ENCODE data around the gene ARHGEF4.

Gene ARHGEF4

DNA sequence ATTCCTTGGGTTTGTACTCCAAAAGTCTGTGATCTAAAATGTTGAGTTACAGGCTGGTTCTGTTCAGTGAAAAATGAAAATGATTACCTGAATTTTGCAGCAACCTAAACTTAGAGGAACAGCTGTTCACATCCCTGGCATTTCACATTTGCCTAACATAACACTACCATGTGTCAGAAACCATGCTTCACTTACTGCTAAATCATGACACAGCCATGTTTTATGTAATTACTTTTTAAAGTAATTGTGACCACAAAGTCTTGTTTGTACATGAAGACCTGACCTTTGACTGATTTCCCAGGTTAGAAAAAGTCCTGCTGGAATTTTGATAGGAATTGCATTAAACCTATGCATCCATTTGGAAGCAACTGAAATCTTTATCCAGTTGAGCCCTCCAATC, 177.4 kb downstream of the ARHGEF4 start:
- no peak for DNase-seq (ENCODE audit: low spot score)

DNA sequence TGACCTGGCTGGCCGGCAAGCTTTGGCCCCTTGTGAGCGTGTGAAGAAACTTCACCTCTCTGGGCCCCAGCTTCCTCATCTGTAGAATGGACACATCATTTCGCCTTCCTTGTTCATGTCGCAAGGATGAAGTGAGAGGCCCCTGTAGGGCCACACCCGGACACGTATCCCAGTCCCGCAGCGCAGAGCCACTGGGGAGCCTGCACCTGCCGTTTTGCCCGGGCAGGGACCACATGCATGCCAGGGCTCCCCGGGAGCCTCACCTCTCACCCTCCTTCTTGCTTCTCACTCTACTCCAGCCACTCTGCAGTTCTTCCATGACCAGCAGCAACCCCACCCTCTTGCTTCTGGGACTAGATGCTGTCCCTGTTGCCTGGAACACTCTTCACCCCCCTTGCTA, 179.1 kb downstream of the ARHGEF4 start:
- no peak for DNase-seq (ENCODE audit: low spot score)

DNA sequence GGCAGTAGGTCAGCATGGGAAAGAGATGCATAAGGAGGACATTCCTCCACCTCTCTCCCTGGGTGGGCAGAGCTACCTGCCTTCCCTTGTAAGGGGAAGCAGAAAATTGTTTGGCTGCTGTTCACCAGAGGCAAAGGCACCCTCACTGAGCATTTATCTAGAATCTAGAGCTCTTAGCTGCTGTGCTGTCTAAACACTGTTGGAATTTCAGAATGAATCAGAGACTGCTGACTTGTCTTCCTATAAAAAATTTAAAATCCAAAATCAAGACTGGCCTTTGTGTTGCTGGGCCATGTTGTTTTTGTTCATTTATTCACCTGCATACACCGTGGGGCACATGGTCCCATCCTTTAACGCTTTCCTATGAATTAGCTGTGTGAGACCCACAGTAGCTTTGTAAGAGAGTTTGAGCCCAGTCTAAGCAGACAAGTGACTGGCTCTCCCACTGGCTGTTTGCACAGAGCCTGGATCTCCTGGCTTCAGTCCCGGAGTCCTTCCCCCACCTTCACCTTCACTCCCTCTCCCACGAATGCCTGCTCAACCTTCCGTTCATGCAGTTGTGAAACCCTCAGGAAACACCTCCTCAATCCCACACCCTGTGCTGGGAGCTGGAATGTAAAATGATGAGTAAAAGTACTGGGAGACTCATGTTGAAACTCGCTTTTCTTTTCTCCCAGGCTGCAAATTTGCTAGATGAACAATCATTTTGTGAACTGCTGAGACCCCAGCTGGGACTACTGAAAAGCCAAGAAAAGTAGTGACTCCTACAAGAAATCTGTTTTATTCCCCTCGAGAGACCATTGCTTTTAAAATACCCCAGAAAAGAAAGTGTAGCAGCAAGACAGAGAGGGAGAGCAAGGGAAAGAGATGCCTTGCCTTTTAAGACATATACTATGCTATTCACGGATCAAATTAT, 180.4 kb downstream of the ARHGEF4 start:
- no peak for DNase-seq (ENCODE audit: low spot score)

DNA sequence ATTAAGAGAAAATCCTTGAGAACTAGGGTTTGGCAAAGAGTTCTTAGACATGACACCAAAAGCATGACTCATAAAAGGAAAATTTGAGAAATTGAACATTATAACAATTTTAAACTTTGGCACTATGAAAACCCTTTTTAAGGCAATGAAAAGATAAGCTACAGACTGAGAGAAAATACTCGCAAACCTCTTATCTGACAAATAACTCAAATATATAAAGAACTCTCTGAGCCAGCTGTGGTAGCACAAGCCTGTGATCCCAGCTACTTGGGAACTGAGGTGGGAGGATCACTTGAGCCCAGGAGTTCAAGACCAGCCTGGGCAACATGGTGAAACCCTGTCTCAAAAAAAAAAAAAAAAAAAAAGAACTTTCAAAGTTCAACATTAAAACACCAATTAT, 186.0 kb downstream of the ARHGEF4 start:
- no peak for DNase-seq (ENCODE audit: low spot score)

DNA sequence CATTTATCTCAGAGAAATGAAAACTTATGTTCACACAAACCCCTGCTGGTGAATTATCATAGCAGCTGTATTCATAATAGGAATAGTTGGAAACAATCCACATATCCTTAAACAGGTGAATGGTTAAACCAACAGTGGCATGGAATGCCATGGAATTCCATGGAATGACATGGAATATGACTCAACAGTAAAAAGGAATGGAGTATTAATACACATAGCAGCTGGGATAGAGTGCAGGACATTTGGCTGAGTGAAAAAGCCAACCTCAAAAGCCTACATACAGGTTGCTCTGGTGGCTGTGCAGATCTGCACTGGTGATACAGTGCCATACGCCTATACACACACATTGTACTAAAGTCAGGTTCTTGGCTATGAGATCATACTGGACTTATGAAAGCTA, 187.0 kb downstream of the ARHGEF4 start:
- DNase-seq (ENCODE audit: low spot score): no peak

DNA sequence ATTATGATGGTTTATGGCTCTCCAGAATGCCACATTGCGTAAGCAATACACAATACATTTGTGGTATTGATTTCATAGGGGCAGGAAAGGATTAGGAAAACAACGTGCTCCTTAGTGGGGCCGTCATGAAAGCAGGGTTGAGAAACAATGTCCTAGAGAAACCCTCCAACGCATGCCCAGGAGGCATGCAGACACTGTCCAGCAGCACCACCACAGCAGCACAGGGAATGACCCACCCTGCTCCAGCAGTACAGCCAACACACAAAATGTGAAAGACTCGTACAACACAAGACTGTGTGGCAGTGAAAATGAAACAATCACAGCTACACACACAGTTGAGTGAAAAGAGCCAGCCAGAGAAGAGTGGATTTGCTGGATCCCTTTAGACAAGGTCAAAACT, 190.2 kb downstream of the ARHGEF4 start:
- DNase-seq (ENCODE audit: low spot score): no peak

DNA sequence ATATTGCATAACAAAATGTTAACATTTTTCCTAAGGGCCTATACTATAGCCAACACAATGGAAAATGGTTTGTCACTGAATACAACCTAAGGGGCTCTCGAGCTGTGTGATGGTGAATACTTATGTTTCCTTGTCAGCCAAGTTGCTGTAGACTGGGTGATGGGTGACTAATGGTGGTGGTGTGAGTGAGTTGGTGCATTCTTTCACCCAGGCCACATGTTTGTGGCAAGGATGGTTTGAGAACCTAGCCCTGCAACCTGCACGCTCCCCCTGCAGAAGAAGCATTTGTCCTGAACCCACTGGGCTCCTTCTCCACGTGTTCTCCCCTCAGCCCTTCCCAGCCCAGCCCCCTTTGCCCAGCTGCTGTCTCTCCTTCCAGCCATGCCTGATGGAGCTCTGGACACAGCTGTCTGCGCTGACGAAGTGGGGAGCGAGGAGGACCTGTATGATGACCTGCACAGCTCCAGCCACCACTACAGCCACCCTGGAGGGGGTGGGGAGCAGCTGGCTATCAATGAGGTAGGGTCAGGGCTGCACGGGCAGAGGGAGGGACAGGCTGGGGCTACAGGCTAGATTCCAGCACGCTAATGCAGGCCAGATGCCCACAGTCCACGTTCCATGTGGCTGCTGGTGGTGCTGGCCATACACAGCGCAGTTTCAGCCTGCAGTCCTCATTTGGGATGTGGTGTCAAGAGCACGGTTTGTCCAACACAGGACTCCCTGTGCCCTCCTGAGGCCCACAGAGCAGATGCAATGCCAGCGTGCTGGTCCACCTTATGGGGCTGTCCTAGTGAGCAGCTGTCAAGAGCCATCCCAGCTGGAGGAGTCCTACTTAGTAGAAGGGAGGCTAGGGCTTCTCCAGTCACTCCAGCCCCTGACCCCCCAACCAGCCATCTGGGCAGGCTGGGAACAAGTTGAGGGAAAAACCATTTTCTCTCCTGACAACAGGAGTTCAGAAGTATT, 191.1 kb downstream of the ARHGEF4 start:
- no peak for DNase-seq (ENCODE audit: low spot score)

DNA sequence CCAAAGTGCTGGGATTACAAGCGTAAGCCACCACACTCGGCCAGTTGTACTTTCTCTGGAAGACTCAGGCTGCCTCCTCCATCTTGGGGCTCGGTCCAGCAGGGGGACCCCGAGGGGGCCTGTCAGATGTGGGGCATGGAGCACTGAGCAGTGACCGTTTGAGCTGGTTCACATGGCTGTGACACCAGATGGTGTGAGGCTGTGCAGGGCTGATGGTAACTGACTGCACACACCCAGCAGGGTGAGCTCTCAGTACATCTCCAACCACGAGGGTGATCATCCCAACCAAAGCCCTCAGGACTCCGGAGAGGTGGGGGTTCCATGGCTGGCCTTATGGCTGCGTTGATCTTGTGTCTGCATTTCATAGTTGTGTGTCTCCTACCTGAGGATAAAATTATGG, 193.1 kb downstream of the ARHGEF4 start:
- no peak for DNase-seq (ENCODE audit: low spot score)

DNA sequence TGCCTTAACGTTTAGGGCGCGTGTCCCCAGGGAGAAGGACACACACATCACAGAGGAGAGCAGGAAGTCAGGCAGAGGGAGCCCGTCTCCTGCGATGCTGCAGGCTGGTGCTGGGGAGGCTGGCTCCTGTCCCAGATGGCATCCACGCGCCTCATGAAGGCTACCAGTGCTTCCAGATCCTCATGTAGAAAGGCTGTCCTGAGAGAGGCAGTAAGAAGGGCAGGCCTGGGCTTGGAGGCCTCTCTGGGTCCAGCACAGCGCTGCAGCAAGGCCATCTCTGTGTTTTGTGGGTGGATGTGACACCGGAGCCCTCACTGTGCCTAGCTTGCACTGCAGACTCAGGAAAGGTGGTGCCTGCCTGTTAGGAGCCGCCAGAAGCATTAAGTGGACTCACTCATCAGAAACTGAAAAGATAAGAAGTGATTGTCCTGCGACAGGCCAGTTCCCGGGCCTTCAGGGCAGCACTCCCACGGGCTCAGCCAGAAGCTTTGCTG, 193.8 kb downstream of the ARHGEF4 start:
- DNase-seq (ENCODE audit: low spot score): no peak

DNA sequence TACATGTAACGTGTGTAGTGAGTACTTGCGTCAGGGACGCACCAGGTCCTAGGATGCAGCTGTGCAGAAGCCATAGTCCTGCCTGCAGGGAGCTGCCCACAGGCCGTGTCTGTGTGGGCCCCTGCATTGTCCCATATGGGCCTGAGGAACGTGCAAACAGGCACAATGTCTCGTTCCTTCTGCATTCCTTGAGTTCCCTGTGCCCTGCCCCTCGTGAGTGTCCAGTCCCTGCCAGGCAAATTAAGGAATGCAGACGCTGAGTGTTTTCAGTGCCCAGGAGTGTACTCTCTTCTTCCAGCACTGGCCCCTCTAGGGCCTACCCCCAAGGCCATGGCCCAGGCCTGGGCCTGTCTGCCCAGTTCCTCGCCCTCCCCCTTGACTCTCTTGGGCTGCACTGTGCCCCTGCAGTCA, 194.7 kb downstream of the ARHGEF4 start:
- DNase-seq (ENCODE audit: low spot score): no peak

DNA sequence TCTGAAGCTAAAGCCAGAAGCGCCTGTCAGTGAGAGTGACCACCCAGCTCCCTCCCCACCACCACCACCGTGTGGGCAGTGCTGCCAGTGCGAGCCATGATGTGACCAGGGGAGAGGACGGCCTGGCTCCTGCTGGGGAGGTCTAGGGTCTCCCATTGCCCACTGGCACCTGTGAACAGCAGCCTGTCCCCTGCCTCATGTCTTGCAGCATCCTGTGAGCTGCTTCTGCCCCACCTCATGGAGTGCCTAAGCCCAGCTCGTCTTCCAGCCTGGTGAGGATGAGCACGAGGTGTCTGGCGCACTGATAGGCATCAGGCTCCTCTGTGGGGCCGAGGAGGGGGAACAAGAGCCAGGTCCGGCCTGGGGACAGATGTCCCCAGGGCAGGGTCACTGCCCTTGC, 195.2 kb downstream of the ARHGEF4 start:
- DNase-seq (ENCODE audit: low spot score): no peak

DNA sequence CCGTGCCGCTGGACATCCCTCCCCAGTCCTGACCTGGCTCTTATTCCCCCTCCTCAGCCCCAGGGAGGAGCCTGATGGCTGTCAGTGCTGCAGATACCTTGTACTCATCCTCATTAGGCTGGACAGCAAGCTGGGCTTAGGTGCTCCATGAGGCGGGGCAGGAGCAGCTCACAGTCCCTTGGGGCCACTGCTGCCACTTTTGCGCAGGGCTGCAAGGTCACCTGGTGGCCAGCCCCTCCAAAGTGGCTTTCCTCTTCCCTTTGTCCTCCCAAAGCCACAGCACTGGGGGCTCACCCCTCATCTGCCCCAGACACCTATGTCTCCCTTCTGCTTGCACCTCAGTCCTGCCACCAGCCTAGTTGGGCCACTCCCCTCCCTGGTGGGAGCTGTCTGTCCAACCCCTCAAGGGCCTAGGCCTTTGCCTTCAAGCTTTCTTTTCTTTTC, 195.7 kb downstream of the ARHGEF4 start:
- no peak for DNase-seq (ENCODE audit: low spot score)

DNA sequence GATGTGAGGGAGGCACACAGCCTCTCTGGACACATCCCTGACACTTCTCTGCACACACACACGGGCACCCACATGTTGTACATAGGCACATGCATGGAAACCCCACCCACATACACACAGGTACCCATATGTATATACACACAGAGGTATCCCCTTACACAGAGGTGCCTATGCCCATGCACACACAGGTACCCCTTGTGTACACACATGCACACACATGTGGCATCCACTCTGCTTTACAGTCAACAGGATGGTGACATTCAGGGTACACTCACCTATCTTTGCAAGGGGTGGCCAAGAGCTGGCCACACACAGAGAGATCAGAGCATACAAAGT, 197.0 kb downstream of the ARHGEF4 start:
- no peak for DNase-seq (ENCODE audit: low spot score)

DNA sequence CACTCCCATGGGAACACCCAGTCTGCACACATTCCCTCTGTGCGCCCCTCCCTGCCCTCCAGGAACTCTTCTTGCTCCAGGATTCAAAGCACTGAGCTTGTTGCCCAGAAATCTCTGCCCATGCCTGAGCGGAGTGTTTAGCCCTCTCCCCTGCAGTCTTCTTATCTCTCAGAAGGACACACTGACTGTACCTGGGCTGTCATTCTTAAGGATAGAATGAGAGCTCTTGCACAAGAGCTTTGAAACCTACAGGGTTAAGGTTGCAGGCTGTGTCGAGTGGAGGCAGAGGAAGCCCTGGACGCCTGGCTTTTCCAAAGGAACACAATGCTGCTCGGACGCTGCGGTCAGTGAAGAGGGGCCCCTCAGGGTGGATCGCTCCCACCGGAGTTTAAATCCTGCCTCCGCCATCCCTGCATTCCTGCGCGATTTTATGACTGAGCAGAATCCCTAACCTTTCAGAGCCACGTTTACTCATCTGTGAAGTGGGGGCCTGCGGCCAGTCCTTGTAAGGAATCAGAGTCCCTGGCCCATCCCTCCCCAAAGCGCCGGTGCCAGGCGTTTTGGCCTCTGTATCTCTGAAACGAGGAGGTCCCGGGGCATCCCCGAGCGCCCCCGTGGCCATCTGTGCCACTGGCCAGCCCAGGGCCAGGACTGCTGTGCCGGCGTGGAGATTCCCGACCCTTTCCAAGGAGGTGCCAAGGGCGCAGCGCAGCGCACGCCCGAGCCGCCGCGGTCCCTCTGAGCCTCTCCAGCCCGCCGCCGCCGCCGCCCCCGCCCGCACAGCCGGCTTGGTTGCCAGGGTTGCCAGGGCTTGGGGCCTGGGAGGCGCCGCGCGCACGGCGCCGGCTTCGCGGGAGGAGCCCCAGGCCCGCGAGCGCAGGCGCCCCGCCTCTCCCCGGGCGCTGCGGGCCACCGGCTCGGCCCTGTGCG, 197.7 kb downstream of the ARHGEF4 start:
- DNase-seq (ENCODE audit: low spot score): no peak

DNA sequence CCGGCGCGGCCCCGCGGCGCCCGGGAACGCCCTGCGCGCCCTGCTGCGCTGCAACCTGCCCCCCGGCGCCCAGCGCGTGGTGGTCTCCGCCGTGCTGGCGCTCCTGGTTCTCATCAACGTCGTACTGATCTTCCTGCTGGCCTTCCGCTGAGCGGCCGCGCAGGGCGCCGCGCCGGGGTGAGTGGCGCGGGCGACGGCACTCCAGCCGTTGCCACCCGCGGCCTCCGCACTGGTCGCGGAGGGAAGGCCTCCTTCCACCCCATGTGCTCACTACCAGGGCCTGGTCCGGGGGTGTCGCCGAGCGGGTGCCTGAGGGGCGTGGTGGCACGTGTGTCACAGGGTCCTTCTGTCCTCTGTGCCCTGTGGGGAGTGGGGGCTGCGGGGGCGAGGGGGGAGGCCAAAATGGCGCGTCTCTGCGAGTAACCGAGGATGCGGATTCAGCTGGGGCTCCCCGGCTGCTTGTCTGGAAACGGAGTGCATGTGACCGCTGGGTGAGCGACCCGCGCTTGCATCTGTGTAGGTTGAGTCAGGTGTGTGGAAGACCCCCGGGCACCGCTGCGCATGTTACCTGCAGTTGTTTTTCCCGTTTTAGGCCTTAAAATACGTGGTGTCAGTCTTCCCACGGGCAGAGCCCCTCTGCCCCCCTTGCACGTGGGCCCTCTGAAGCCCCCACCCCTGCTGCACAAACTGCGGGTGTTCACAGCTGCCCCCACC, 198.6 kb downstream of the ARHGEF4 start:
- no peak for DNase-seq (ENCODE audit: low spot score)

DNA sequence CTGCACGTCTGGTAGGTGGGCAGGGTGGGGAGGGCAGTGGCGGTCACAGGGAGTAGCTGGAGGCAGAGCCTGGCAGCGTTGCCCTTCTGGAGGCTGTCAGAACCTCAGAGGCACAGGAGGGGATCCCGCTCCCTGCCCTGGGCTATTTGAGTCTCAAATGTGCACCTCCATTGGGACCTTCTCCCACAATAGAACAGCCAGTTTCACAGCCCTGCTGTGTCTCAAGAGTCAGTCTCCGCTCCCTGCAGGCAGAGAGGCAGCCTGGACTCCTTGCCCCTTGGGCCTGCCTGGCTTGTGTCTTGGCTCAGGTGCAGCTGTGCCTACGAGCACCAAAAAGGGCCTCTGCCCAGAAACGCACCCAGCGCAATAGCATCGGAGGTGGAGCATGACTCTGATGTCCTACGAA, 199.1 kb downstream of the ARHGEF4 start:
- DNase-seq (ENCODE audit: low spot score): no peak

DNA sequence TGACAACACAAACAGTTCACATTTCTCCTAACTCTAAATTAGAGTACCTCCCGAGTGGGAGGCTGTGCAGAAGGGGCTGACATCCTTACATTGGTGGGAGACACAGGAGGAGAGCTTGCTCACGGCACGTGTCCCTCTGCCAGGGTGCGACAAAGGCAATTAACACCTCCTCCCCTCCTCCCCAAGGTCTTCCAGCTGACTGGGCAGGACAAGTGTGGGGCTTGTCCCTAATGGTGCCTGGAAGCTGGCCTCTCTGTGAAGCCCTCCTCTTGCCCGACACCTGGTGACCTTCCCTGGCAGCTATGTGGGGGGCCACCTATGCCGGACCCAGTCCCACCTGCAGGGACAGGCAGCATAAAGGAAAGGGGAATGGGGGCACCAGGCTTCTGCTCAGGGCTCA, 199.6 kb downstream of the ARHGEF4 start:
- DNase-seq (ENCODE audit: low spot score): no peak

DNA sequence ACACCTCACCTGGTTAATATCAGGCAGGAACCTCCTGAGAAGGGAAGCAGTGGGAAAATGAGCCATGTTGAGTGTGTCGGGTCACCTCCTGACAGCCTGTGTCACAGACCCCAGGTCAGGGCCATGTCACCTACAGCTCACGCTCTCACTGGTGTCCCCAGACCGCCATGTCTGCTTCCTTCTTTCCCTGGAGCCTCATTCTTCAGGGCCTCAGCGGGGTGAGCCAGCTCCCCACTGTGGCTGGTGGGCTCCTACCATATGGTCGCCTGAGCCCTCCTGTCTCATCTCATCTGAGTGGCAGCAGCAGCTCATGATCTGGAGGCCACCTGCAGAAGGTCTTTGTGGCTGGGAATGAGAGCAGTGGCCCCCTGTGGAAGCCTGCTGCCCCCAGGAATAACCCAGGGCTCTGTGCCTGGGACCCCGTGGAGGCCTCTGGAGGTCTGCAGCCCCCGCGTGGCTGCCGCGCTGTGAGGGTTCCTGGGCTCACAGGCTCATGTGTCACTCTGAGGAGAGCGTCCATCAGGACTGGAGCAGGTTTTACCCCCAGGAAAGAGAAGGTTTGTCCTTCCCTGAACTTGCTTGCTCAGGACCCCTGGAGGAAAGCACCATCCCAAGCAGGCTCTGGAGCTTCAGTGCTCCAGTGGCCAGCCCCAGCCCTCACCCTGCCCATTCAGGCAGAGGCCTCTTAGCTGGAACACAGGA, 200.1 kb downstream of the ARHGEF4 start:
- no peak for DNase-seq (ENCODE audit: low spot score)

DNA sequence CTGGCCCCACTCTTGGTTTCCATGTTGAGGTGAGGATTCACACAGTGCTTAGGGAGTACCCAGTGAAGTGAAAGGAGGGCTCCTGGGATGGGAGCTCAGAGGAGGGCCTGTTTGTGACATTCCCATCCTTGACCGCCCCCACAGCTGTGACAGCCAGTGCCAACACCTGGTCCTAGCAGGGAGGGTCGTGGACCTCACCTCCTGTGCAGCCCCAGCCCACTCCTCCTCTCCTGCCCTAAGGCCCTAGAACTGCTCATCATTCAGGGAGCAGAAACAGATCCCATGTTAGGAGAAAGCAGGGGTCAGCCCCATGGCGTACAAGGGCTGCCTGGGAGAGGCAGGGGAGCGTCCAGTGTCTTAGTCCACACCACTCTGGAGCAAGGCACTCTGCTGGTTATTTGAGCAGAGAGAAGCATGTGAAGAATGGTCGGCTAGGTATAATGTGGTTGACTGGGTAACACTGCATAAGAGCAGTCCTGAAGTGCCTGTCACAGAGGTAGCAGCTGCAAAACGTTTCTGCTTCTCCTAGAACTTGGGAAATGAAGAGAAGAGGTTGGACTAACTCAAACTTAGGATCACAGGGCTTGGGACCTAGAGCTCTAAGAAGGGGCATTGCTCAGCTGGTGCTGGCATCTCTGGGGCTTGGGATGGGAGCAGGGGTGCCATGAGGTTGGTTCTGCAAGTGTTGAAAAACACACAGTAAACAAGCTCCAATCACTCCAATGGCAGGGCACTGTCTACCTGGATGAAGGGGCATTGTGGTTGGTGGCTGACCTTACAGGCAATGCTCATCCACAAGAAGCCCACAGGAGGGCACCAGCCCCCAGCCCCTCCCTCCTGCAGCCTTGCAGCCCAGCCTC, 200.9 kb downstream of the ARHGEF4 start:
- DNase-seq (ENCODE audit: low spot score): no peak

Measured in LoVo (cell line).